WTC11 (cell line): ENCODE measurements around the gene NTNG2. TPM values are rescaled to one million over a fixed set of nuclear protein-coding genes. Genes with fewer than 3 reads are reported as not detected.

Experiments
- ESRRA ChIP-seq: sonication (generic); formaldehyde crosslinking; IDR thresholded peaks from 2 replicates; pipeline ENCODE4 v1.8.1; 2022; ENCODE audit warnings: mild to moderate bottlenecking, missing genetic modification reagents, borderline replicate concordance
- ETV6 ChIP-seq: sonication (generic); formaldehyde crosslinking; IDR thresholded peaks from 2 replicates; pipeline ENCODE4 v1.8.1; 2022; ENCODE audit warnings: mild to moderate bottlenecking, missing genetic modification reagents
- FOXP1 ChIP-seq: sonication (generic); formaldehyde crosslinking; IDR thresholded peaks from 2 replicates; pipeline ENCODE4 v1.8.0; 2022; ENCODE audit warnings: missing genetic modification reagents, mild to moderate bottlenecking, moderate library complexity, borderline replicate concordance
- GABPB1 ChIP-seq: sonication (generic); formaldehyde crosslinking; IDR thresholded peaks from 2 replicates; pipeline ENCODE4 v1.8.1; 2023; ENCODE audit warnings: mild to moderate bottlenecking, missing genetic modification reagents
- GTF2I ChIP-seq: fragments of 250-450 bp; sonication (Bioruptor Pico); conservative IDR thresholded peaks from 2 replicates; pipeline ENCODE4 v1.4.0; 2021; ENCODE audit warnings: mild to moderate bottlenecking
- JUN ChIP-seq: sonication (generic); formaldehyde crosslinking; IDR thresholded peaks from 2 replicates; pipeline ENCODE4 v1.8.0; 2023; ENCODE audit warnings: mild to moderate bottlenecking, missing genetic modification reagents
- PRRX2 ChIP-seq: fragments of 250-450 bp; sonication (Bioruptor Pico); IDR thresholded peaks from 2 replicates; pipeline ENCODE4 v1.8.0; 2021; ENCODE audit warnings: mild to moderate bottlenecking
- RORB ChIP-seq: fragments of 250-450 bp; sonication (Bioruptor Pico); IDR thresholded peaks from 2 replicates; pipeline ENCODE4 v1.9.0; 2021; ENCODE audit warnings: mild to moderate bottlenecking
- SMAD3 ChIP-seq: sonication (generic); formaldehyde crosslinking; IDR thresholded peaks from 2 replicates; pipeline ENCODE4 v1.8.0; 2022; ENCODE audit warnings: missing genetic modification reagents, mild to moderate bottlenecking, borderline replicate concordance
- TCF7 ChIP-seq: sonication (generic); formaldehyde crosslinking; IDR thresholded peaks from 2 replicates; pipeline ENCODE4 v1.8.0; 2022; ENCODE audit warnings: mild to moderate bottlenecking, low read depth, missing genetic modification reagents, moderate library complexity
- ZNF121 ChIP-seq: sonication (generic); formaldehyde crosslinking; IDR thresholded peaks from 2 replicates; pipeline ENCODE4 v1.8.0; 2023; ENCODE audit warnings: missing genetic modification reagents
- ZNF423 ChIP-seq: fragments of 250-450 bp; sonication (Bioruptor Pico); IDR thresholded peaks from 2 replicates; pipeline ENCODE4 v2.1.2; 2022; ENCODE audit warnings: mild to moderate bottlenecking, moderate library complexity
- total RNA-seq: library from RNA; stranded (reverse); gene quantifications from 3 replicates; pipeline ENCODE4 v1.2.3, GENCODE V29; 2021
- TF ChIP-seq, protein P1 (sequence below): sonication (generic); formaldehyde crosslinking; IDR thresholded peaks from 2 replicates; pipeline ENCODE4 v1.8.0; 2022; ENCODE audit warnings: mild to moderate bottlenecking, missing genetic modification reagents
- TF ChIP-seq, protein P2 (sequence below): sonication (generic); formaldehyde crosslinking; IDR thresholded peaks from 2 replicates; pipeline ENCODE4 v1.8.1; 2022; ENCODE audit warnings: mild to moderate bottlenecking, moderate library complexity, missing genetic modification reagents
- TF ChIP-seq, protein P3 (sequence below): sonication (generic); formaldehyde crosslinking; IDR thresholded peaks from 2 replicates; pipeline ENCODE4 v1.8.0; 2023; ENCODE audit warnings: missing genetic modification reagents
- TF ChIP-seq, protein P4 (sequence below): sonication (generic); formaldehyde crosslinking; IDR thresholded peaks from 2 replicates; pipeline ENCODE4 v1.8.0; 2022; ENCODE audit warnings: mild to moderate bottlenecking, missing genetic modification reagents
- TF ChIP-seq, protein P5 (sequence below): sonication (generic); formaldehyde crosslinking; IDR thresholded peaks from 2 replicates; pipeline ENCODE4 v1.8.1; 2023; ENCODE audit warnings: mild to moderate bottlenecking, missing genetic modification reagents, moderate library complexity
- TF ChIP-seq, protein P6 (sequence below): fragments of 250-450 bp; sonication (Bioruptor Pico); IDR thresholded peaks from 2 replicates; pipeline ENCODE4 v1.9.0; 2021; ENCODE audit warnings: moderate library complexity, mild to moderate bottlenecking, inconsistent platforms, borderline replicate concordance
- TF ChIP-seq, protein P7 (sequence below): sonication (generic); formaldehyde crosslinking; IDR thresholded peaks from 2 replicates; pipeline ENCODE4 v1.8.1; 2023; ENCODE audit warnings: mild to moderate bottlenecking, missing genetic modification reagents
- TF ChIP-seq, protein P8 (sequence below): fragments of 250-450 bp; sonication (Bioruptor Pico); IDR thresholded peaks from 2 replicates; pipeline ENCODE4 v2.1.2; 2022; ENCODE audit warnings: mild to moderate bottlenecking, moderate library complexity

NTNG2 gene
- total RNA-seq, 1 experiment from 2014 or later, result 3.1 TPM

DNA sequence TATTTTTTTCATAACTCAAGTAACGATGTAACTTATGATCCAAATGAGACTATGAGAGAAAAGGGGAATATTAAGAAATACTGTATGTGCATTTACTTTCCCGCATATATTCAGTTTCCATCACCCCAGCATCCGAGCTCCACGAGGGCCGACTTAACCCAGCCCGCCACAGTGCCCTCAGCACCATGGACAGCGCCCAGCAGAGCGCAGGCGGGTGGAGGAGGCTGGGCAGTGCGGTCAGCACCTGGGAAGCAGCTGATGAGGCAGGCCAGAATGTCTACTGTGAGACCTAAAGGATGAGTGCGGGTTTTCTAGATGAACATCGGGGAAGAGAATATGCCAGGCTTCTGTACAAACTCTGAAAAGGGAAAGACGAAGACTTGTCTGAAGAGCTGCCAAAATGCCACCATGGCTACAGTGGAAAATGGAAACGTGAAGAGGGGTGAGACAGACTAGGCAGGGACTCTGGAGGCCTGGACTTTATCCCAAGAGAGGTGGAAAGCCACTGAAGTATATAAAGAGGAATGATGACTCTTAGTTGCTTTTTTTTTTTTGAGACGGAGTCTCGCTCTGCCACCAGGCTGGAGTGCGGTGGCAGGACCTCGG is 47.7 kb upstream of the NTNG2 start (continued):
- TF ChIP-seq, protein P1, sequence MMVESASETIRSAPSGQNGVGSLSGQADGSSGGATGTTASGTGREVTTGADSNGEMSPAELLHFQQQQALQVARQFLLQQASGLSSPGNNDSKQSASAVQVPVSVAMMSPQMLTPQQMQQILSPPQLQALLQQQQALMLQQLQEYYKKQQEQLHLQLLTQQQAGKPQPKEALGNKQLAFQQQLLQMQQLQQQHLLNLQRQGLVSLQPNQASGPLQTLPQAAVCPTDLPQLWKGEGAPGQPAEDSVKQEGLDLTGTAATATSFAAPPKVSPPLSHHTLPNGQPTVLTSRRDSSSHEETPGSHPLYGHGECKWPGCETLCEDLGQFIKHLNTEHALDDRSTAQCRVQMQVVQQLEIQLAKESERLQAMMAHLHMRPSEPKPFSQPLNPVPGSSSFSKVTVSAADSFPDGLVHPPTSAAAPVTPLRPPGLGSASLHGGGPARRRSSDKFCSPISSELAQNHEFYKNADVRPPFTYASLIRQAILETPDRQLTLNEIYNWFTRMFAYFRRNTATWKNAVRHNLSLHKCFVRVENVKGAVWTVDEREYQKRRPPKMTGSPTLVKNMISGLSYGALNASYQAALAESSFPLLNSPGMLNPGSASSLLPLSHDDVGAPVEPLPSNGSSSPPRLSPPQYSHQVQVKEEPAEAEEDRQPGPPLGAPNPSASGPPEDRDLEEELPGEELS, result peak; percentile 99
- TF ChIP-seq ESRRA (CRISPR knock-in tag) (peak; percentile 96), GTF2I (no peak), RORB (CRISPR knock-in tag) (no peak), ETV6 (CRISPR knock-in tag) (peak; percentile 98), TCF7 (CRISPR knock-in tag) (peak; percentile 94; the same call in 1 of the 2 replicates), SMAD3 (CRISPR knock-in tag) (peak; percentile 99), PRRX2 (CRISPR knock-in tag) (no peak), JUN (CRISPR knock-in tag) (peak; percentile 97), FOXP1 (peak; percentile 99), ZNF423 (CRISPR knock-in tag) (no peak), ZNF121 (CRISPR knock-in tag) (peak; percentile 69; the same call in 1 of the 2 replicates), GABPB1 (peak; percentile 77)
- TF ChIP-seq, protein P2, sequence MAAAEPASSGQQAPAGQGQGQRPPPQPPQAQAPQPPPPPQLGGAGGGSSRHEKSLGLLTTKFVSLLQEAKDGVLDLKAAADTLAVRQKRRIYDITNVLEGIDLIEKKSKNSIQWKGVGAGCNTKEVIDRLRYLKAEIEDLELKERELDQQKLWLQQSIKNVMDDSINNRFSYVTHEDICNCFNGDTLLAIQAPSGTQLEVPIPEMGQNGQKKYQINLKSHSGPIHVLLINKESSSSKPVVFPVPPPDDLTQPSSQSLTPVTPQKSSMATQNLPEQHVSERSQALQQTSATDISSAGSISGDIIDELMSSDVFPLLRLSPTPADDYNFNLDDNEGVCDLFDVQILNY (CRISPR knock-in tag), result peak; percentile 84
- TF ChIP-seq, protein P3, sequence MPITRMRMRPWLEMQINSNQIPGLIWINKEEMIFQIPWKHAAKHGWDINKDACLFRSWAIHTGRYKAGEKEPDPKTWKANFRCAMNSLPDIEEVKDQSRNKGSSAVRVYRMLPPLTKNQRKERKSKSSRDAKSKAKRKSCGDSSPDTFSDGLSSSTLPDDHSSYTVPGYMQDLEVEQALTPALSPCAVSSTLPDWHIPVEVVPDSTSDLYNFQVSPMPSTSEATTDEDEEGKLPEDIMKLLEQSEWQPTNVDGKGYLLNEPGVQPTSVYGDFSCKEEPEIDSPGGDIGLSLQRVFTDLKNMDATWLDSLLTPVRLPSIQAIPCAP (CRISPR knock-in tag), result peak; percentile 93
- TF ChIP-seq, protein P4, sequence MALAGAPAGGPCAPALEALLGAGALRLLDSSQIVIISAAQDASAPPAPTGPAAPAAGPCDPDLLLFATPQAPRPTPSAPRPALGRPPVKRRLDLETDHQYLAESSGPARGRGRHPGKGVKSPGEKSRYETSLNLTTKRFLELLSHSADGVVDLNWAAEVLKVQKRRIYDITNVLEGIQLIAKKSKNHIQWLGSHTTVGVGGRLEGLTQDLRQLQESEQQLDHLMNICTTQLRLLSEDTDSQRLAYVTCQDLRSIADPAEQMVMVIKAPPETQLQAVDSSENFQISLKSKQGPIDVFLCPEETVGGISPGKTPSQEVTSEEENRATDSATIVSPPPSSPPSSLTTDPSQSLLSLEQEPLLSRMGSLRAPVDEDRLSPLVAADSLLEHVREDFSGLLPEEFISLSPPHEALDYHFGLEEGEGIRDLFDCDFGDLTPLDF (CRISPR knock-in tag), result peak; percentile 95
- TF ChIP-seq, protein P5, sequence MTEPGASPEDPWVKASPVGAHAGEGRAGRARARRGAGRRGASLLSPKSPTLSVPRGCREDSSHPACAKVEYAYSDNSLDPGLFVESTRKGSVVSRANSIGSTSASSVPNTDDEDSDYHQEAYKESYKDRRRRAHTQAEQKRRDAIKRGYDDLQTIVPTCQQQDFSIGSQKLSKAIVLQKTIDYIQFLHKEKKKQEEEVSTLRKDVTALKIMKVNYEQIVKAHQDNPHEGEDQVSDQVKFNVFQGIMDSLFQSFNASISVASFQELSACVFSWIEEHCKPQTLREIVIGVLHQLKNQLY (CRISPR knock-in tag), result peak; percentile 93; the same call in 1 of the 2 replicates
- TF ChIP-seq, protein P6, sequence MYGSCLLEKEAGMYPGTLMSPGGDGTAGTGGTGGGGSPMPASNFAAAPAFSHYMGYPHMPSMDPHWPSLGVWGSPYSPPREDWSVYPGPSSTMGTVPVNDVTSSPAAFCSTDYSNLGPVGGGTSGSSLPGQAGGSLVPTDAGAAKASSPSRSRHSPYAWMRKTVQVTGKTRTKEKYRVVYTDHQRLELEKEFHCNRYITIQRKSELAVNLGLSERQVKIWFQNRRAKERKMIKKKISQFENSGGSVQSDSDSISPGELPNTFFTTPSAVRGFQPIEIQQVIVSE, result no peak
- TF ChIP-seq, protein P7, sequence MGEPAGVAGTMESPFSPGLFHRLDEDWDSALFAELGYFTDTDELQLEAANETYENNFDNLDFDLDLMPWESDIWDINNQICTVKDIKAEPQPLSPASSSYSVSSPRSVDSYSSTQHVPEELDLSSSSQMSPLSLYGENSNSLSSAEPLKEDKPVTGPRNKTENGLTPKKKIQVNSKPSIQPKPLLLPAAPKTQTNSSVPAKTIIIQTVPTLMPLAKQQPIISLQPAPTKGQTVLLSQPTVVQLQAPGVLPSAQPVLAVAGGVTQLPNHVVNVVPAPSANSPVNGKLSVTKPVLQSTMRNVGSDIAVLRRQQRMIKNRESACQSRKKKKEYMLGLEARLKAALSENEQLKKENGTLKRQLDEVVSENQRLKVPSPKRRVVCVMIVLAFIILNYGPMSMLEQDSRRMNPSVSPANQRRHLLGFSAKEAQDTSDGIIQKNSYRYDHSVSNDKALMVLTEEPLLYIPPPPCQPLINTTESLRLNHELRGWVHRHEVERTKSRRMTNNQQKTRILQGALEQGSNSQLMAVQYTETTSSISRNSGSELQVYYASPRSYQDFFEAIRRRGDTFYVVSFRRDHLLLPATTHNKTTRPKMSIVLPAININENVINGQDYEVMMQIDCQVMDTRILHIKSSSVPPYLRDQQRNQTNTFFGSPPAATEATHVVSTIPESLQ (CRISPR knock-in tag), result 0 out of 2 replicates have a peak, but pooled peaks have one; percentile 87
- TF ChIP-seq, protein P8, sequence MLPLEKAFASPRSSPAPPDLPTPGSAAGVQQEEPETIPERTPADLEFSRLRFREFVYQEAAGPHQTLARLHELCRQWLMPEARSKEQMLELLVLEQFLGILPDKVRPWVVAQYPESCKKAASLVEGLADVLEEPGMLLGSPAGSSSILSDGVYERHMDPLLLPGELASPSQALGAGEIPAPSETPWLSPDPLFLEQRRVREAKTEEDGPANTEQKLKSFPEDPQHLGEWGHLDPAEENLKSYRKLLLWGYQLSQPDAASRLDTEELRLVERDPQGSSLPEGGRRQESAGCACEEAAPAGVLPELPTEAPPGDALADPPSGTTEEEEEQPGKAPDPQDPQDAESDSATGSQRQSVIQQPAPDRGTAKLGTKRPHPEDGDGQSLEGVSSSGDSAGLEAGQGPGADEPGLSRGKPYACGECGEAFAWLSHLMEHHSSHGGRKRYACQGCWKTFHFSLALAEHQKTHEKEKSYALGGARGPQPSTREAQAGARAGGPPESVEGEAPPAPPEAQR (CRISPR knock-in tag), result no peak
